H7 (cell line): ENCODE data around the gene YIF1B. TPM values are rescaled to one million over a fixed set of nuclear protein-coding genes. Genes with fewer than 3 reads are reported as not detected.
A peak's percentile ranks its signal among the peaks of the same experiment; 100 is the strongest.

Experiments
- DNase-seq: peaks from one replicate; pipeline ENCODE4 v3.0.0; 2012
- H3K27me3 ChIP-seq: 2 replicates; pipeline ENCODE4 v1.6.0; 2011; ENCODE audit warnings: mild to moderate bottlenecking, low read length; ENCODE audit not compliant: control insufficient read depth, insufficient read depth
- H3K36me3 ChIP-seq: replicated peaks from 2 replicates; pipeline ENCODE4 v1.5.1; 2011; ENCODE audit warnings: low read length; ENCODE audit not compliant: control insufficient read depth, insufficient read depth
- H3K4me3 ChIP-seq: 2 replicates; pipeline ENCODE4 v1.5.1; 2011; ENCODE audit warnings: low read depth, mild to moderate bottlenecking, control low read depth, low read length, moderate library complexity; ENCODE audit not compliant: insufficient read depth
- total RNA-seq: library from RNA; depleted of rRNA; stranded (reverse); fragments of >200 nt; shearing (Covaris generic); gene quantifications from 2 replicates; pipeline ENCODE4 v1.2.3, GENCODE V29; 2014

YIF1B gene
- total RNA-seq, 1 experiment from 2014 or later, result 147 TPM

GRCh38 chr19:38281811-38282566 is 33.8 kb downstream of the YIF1B start:
- no peak for DNase-seq
- H3K36me3 ChIP-seq, result peaks cover 13% of the 10 kb centered on the region
- no peaks in the 10 kb centered on the region for H3K27me3 ChIP-seq
- no peak overlapping the region for H3K4me3 ChIP-seq

GRCh38 chr19:38280030-38280921 is 35.5 kb downstream of the YIF1B start:
- no peak for DNase-seq
- H3K36me3 ChIP-seq, result peaks cover 8% of the 10 kb centered on the region
- no peaks in the 10 kb centered on the region for H3K27me3 ChIP-seq
- H3K4me3 ChIP-seq, result no peak overlapping the region

- H3K27me3 ChIP-seq, result no peaks in the 10 kb centered on the region
- H3K4me3 ChIP-seq, result no peak overlapping the region
- peaks cover 7% of the 10 kb centered on the region for H3K36me3 ChIP-seq
- no peak for DNase-seq
These were observed 37.0 kb downstream of the YIF1B start for GRCh38 chr19:38278751-38279150.

- no peak for DNase-seq
- no peak overlapping the region for H3K4me3 ChIP-seq
- peaks cover 7% of the 10 kb centered on the region for H3K36me3 ChIP-seq
- no peaks in the 10 kb centered on the region for H3K27me3 ChIP-seq
These were observed 37.6 kb downstream of the YIF1B start for GRCh38 chr19:38277969-38278680.

GRCh38 chr19:38277549-38277948 is 38.2 kb downstream of the YIF1B start:
- Histone ChIP-seq H3K36me3 (peaks cover 7% of the 10 kb centered on the region), H3K4me3 (no peak overlapping the region), H3K27me3 (no peaks in the 10 kb centered on the region)
- DNase-seq, result no peak

- Histone ChIP-seq H3K27me3 (no peaks in the 10 kb centered on the region), H3K36me3 (peaks cover 7% of the 10 kb centered on the region), H3K4me3 (no peak overlapping the region)
- no peak for DNase-seq
These were observed 38.7 kb downstream of the YIF1B start for GRCh38 chr19:38276942-38277517.

GRCh38 chr19:38274739-38275138 is 41.0 kb downstream of the YIF1B start:
- Histone ChIP-seq H3K4me3 (no peak overlapping the region), H3K27me3 (no peaks in the 10 kb centered on the region), H3K36me3 (peaks cover 3% of the 10 kb centered on the region; the same call in 1 of the 2 replicates)
- no peak for DNase-seq

- DNase-seq, result no peak
- no peak overlapping the region for H3K4me3 ChIP-seq
- no peaks in the 10 kb centered on the region for H3K27me3 ChIP-seq
- peaks cover 3% of the 10 kb centered on the region; the same call in 1 of the 2 replicates for H3K36me3 ChIP-seq
These were observed 42.2 kb downstream of the YIF1B start for GRCh38 chr19:38273499-38273898.

- no peak for DNase-seq
- Histone ChIP-seq H3K36me3 (peaks cover 3% of the 10 kb centered on the region), H3K27me3 (no peaks in the 10 kb centered on the region), H3K4me3 (no peak overlapping the region)
These were observed 45.1 kb downstream of the YIF1B start for GRCh38 chr19:38270587-38271167.

- no peaks in the 10 kb centered on the region for H3K27me3 ChIP-seq
- no peaks in the 10 kb centered on the region; the same call in none of the 2 replicates for H3K36me3 ChIP-seq
- H3K4me3 ChIP-seq, result no peak overlapping the region
- no peak for DNase-seq
These were observed 47.2 kb downstream of the YIF1B start for GRCh38 chr19:38268539-38268938.

- Histone ChIP-seq H3K36me3 (no peaks in the 10 kb centered on the region; the same call in none of the 2 replicates), H3K27me3 (no peaks in the 10 kb centered on the region), H3K4me3 (no peak overlapping the region)
- no peak for DNase-seq
These were observed 47.8 kb downstream of the YIF1B start for GRCh38 chr19:38267761-38268483.

- Histone ChIP-seq H3K4me3 (no peak overlapping the region), H3K36me3 (no peaks in the 10 kb centered on the region; the same call in none of the 2 replicates), H3K27me3 (no peaks in the 10 kb centered on the region)
- no peak for DNase-seq
These were observed 48.7 kb downstream of the YIF1B start for GRCh38 chr19:38266981-38267597.

GRCh38 chr19:38265921-38266429 is 49.8 kb downstream of the YIF1B start:
- peak overlapping the region; percentile 86; the same call in 1 of the 2 replicates for H3K4me3 ChIP-seq

More at GRCh38 chr19:38265921-38266429, 49.8 kb downstream of the YIF1B start:
- no peaks in the 10 kb centered on the region; the same call in none of the 2 replicates for H3K36me3 ChIP-seq
- no peaks in the 10 kb centered on the region for H3K27me3 ChIP-seq
- peak; percentile 16 for DNase-seq
